GM23338 (cell line): Measurements from ENCODE around the gene DIAPH3.

Experiments used
- CREB1 ChIP-seq: fragments of 250-450 bp; sonication (Bioruptor Pico); IDR thresholded peaks from 2 replicates; pipeline ENCODE4 v1.5.0; 2020; ENCODE audit warnings: low read depth, mild to moderate bottlenecking, moderate library complexity
- CTCF ChIP-seq, 2 experiments: fragments of 200-600 bp in 1 of 2; sonication (generic) in 1 of 2; conservative IDR thresholded peaks; 2 replicates each; pipeline versions ENCODE4 v1.5.1 to v1.6.1; 2016 to 2017; ENCODE audit warnings: antibody characterized with exemption in 2 of 2, low read depth in 2 of 2, mild to moderate bottlenecking in 2 of 2, moderate library complexity in 1 of 2
- ETS1 ChIP-seq: IDR thresholded peaks from 2 replicates; pipeline ENCODE4 v1.6.1; 2016; ENCODE audit warnings: antibody characterized with exemption
- EZH2 ChIP-seq: fragments of 200-600 bp; sonication (generic); IDR thresholded peaks from one replicate; pipeline ENCODE4 v1.8.0; 2017; ENCODE audit warnings: antibody characterized with exemption, mild to moderate bottlenecking, low read depth; ENCODE audit not compliant: unreplicated experiment
- EZH2phosphoT487 ChIP-seq: fragments of 200-600 bp; sonication (generic); IDR thresholded peaks from one replicate; pipeline ENCODE4 v1.8.1; 2018; ENCODE audit warnings: antibody characterized with exemption; ENCODE audit not compliant: unreplicated experiment
- JUNB ChIP-seq: IDR thresholded peaks from one replicate; pipeline ENCODE4 v1.6.1; 2016; ENCODE audit warnings: antibody characterized with exemption; ENCODE audit not compliant: unreplicated experiment
- POLR2AphosphoS5 ChIP-seq: IDR thresholded peaks from 2 replicates; pipeline ENCODE4 v1.6.1; 2016; ENCODE audit warnings: antibody characterized with exemption, low read depth
- REST ChIP-seq: IDR thresholded peaks from one replicate; pipeline ENCODE4 v1.6.1; 2018; ENCODE audit warnings: antibody characterized with exemption; ENCODE audit not compliant: unreplicated experiment
- ZNF114 ChIP-seq: fragments of 250-450 bp; sonication (Bioruptor Pico); IDR thresholded peaks from 2 replicates; pipeline ENCODE4 v1.5.0; 2020; ENCODE audit warnings: mild to moderate bottlenecking, moderate library complexity
- ZNF331 ChIP-seq: fragments of 250-450 bp; sonication (Bioruptor Pico); IDR thresholded peaks from 2 replicates; pipeline ENCODE4 v1.5.0; 2020; ENCODE audit warnings: low read depth, mild to moderate bottlenecking, moderate library complexity

- TF ChIP-seq CTCF (conservative IDR thresholded peaks at IDR 0.05; ENCODE audit: low read depth in 2 of 2) (no peak), EZH2phosphoT487 (no peak), POLR2AphosphoS5 (no peak), JUNB (no peak), CREB1 (CRISPR knock-in tag) (no peak), ETS1 (no peak), EZH2 (no peak), REST (no peak), ZNF114 (CRISPR knock-in tag) (no peak), ZNF331 (CRISPR knock-in tag) (no peak)
Observed at GRCh38 chr13:59957438-59957837, 206.3 kb downstream of the DIAPH3 start.
